ENCODE results near the gene PMVK.

- TF ChIP-seq EZH2 (IDR thresholded peaks at IDR 0.05) (no peak), POLR2AphosphoS5 (IDR thresholded peaks at IDR 0.05; ENCODE audit: borderline replicate concordance, low read depth, low read length) (peak; percentile 98)
Observed at GRCh38 chr1:154970631-154971340, 34.3 kb upstream of the PMVK start, which contains the start of gene SHC1.
